T-helper 17 cell (primary cell): ENCODE results near the gene MYH14. TPM values are rescaled to one million over a fixed set of nuclear protein-coding genes. Genes with fewer than 3 reads are reported as not detected.

ENCODE experiments used
- ATAC-seq: fragments of 150-1000 bp; cut with Tn5 transposase; 2 replicates; pipeline ENCODE4 v1.10.0; 2021; ENCODE audit warnings: mild to moderate bottlenecking, moderate library complexity
- DNase-seq, 3 donors: peaks; one replicate each; pipeline versions ENCODE4 v3.0.0 to v3.0.0-alpha.2; 2020 to 2021
- H3K9me3 ChIP-seq: one replicate; pipeline ENCODE4 v1.7.0; 2013; ENCODE audit warnings: low read length, mild to moderate bottlenecking; ENCODE audit not compliant: control insufficient read depth, poor library complexity, severe bottlenecking
- H3K27ac Mint-ChIP-seq: one replicate; pipeline ENCODE4 v1.8.0; 2022; ENCODE audit warnings: mild to moderate bottlenecking, moderate library complexity, mixed read lengths
- H3K27me3 Mint-ChIP-seq: one replicate; pipeline ENCODE4 v1.8.0; 2022; ENCODE audit warnings: mixed read lengths
- H3K36me3 Mint-ChIP-seq: one replicate; pipeline ENCODE4 v1.8.0; 2022; ENCODE audit warnings: low read depth, mixed read lengths
- H3K4me1 Mint-ChIP-seq: one replicate; pipeline ENCODE4 v1.8.0; 2022; ENCODE audit warnings: mild to moderate bottlenecking, mixed read lengths
- H3K4me3 Mint-ChIP-seq: one replicate; pipeline ENCODE4 v1.8.0; 2022; ENCODE audit warnings: mild to moderate bottlenecking, moderate library complexity, mixed read lengths
- total RNA-seq, 4 donors: library from RNA in 2 of 4; stranded (reverse) in 2 of 4; gene quantifications; one replicate each; pipeline ENCODE4 v1.2.3 and lab custom pipeline; 2022 to 2026

The MYH14 gene
- total RNA-seq, 2 donors from 2014 or later, result not detected

DNA sequence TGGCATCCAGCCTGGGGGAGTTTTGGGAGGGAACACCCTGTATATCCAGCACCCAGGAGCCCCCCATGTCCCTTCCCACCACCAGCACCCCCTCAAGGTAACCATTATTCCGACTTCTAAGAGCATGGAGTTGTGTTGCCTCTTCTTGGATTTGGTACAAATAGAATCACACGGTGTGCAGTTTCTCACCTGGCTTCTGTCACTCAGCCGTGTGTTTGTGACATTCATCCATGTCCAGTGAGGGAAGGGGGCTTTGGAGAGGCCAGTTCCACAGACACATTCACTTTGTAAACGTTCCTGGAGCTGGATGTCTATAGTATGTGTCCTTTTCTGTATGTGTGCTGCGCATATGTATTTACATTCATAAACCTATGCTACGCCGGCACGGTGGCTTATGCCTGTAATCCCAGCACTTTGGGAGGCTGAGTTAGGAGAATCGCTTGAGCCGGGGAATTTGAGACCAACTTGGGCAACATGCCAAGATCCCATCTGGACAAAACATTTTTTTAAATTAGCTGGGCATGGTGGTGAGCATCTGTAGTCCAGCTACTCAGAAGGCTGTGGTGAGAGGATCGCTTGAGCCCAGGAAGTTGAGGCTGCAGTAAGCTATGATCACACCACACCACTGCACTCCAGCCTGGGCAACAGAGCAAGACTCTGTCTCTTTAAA is 36.6 kb downstream of the MYH14 start:
- peaks cover 36% of the 10 kb centered on the region for H3K27me3 Mint-ChIP-seq

DNA sequence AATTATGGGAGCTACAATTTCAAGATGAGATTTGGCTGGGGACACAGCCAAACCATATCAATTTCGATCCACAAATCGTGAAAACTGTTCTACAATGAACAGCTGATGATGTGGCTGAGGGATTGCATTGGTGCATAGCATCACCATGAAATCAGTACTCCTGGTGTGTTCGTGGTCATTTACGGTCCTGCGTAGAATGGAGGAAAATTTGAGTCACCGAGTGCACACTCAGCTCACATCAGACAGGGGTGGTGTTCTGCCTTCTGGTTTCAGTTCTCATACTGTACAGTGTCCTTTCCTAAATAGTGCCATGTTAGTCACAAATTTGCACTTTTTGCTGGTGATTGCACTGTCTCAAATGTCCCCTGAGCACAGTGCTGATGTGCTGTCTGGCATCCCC is 39.2 kb downstream of the MYH14 start:
- H3K27ac Mint-ChIP-seq, result no peak overlapping the region
- H3K4me3 Mint-ChIP-seq, result no peak overlapping the region
- H3K27me3 Mint-ChIP-seq, result peaks cover 36% of the 10 kb centered on the region
- no peaks in the 10 kb centered on the region for H3K9me3 ChIP-seq
- DNase-seq (no peak), ATAC-seq (no peak)
- peaks cover 3% of the 10 kb centered on the region for H3K36me3 Mint-ChIP-seq
- no peaks in the 10 kb centered on the region for H3K4me1 Mint-ChIP-seq

More for the DNA sequence above, 36.6 kb downstream of the MYH14 start:
- ATAC-seq (no peak), DNase-seq (no peak)
- no peaks in the 10 kb centered on the region for H3K9me3 ChIP-seq
- Mint-ChIP-seq H3K36me3 (peaks cover 3% of the 10 kb centered on the region), H3K4me3 (no peak overlapping the region), H3K4me1 (no peaks in the 10 kb centered on the region), H3K27ac (peak overlapping the region; percentile 43)

DNA sequence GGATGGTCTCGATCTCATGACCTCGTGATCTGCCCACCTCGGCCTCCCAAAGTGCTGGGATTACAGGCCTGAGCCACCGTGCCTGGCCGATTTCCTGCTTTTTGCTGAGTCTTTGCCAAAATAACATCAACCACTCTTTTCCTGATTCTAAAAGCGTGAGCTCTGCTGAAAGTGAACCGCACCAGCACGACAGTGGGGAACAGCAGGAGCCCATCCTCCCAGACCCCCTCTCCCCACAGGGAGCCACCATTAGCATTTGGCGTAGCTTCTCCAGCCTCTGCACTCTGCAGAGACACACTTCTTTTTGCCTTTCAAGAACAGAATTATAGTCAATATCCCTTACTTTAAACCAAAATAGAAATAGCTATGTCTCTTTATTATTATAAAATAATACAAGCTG is 41.3 kb downstream of the MYH14 start:
- Mint-ChIP-seq H3K27me3 (peaks cover 32% of the 10 kb centered on the region), H3K27ac (no peak overlapping the region), H3K4me1 (no peaks in the 10 kb centered on the region), H3K36me3 (peaks cover 2% of the 10 kb centered on the region), H3K4me3 (no peak overlapping the region)
- ATAC-seq (no peak), DNase-seq (no peak)
- no peaks in the 10 kb centered on the region for H3K9me3 ChIP-seq

DNA sequence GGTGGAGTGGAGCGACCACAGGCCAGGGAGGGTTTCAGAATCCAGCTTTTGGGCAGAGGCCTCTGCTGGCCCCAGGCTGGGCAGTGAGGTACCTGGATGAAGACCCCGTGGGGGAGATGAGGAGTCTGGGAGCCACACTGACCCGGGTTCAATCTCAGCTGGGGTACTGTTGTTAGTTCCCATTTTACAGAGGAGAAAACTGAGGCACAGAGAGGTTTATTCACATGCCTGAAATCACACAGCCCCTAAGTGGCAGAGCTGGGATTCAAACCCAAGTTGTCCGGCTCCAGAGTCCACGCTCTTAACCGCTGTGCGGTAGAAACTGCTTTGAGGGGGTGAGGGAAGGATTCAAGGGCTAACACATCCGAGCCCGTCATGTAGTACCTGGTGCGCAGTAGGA is 45.0 kb downstream of the MYH14 start:
- H3K36me3 Mint-ChIP-seq, result no peaks in the 10 kb centered on the region
- peaks cover 3% of the 10 kb centered on the region for H3K9me3 ChIP-seq
- DNase-seq (no peak), ATAC-seq (no peak)
- H3K4me1 Mint-ChIP-seq, result no peaks in the 10 kb centered on the region
- H3K27ac Mint-ChIP-seq, result no peak overlapping the region
- peaks cover 45% of the 10 kb centered on the region for H3K27me3 Mint-ChIP-seq
- no peak overlapping the region for H3K4me3 Mint-ChIP-seq

DNA sequence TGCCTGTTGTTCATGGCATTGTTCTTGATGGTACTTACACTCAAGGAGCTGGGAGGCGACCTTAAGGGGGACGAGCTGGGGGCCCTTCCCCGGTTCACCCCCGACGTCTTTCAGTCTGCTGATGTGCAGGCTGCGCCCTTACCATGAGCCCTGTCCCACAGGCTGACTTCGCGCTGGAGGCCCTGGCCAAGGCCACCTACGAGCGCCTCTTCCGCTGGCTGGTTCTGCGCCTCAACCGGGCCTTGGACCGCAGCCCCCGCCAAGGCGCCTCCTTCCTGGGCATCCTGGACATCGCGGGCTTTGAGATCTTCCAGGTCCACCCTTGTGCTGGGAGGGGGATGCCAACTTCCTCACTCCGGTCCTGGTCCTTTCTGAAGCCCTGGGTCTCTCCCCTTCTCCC is 45.4 kb downstream of the MYH14 start:
- no peak for ATAC-seq
- Mint-ChIP-seq H3K4me1 (no peaks in the 10 kb centered on the region), H3K27ac (no peak overlapping the region), H3K36me3 (no peaks in the 10 kb centered on the region), H3K27me3 (peaks cover 45% of the 10 kb centered on the region), H3K4me3 (no peak overlapping the region)
- DNase-seq, result no peak
- H3K9me3 ChIP-seq, result peaks cover 3% of the 10 kb centered on the region

DNA sequence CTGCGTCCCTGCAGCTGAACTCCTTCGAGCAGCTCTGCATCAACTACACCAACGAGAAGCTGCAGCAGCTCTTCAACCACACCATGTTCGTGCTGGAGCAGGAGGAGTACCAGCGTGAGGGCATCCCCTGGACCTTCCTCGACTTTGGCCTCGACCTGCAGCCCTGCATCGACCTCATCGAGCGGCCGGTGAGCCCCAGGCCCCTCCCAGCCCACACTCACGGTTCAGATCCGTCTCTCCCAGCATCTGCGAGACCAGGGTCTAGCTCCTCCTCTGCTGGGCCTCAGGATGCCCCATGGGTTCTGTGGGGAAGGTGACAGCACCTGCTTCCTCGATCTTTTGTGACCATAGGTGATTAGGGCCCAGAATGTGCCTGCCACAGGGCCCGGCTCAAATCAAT is 46.2 kb downstream of the MYH14 start:
- no peak overlapping the region for H3K4me3 Mint-ChIP-seq
- DNase-seq (no peak), ATAC-seq (no peak)
- peaks cover 3% of the 10 kb centered on the region for H3K9me3 ChIP-seq
- H3K4me1 Mint-ChIP-seq, result no peaks in the 10 kb centered on the region
- H3K36me3 Mint-ChIP-seq, result peaks cover 2% of the 10 kb centered on the region
- H3K27ac Mint-ChIP-seq, result no peak overlapping the region
- H3K27me3 Mint-ChIP-seq, result peaks cover 42% of the 10 kb centered on the region

DNA sequence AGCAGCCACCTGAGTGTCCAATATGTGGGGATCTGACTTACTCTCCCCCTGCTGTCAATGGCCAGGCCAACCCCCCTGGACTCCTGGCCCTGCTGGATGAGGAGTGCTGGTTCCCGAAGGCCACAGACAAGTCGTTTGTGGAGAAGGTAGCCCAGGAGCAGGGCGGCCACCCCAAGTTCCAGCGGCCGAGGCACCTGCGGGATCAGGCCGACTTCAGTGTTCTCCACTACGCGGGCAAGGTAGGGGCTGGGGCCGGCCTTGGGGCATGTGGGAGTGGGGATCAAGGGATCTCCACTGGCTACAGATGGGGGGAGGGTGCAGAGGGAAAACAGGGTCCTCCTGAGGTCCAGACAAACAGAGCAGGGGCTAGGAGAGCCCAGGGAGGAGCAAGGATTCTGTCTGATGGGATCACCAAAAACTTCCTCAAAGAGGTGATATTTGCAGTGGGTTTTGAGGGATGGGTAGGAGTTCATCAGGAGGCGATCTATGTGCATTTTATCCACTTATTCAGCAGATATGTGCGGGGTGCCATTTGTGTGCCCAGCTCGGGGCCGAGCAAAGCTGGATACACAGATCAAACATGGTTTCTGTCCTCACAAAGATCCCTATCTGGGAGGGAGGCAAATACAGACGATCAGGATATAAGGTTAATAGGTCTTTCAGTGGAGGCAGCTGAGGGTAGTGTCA is 47.2 kb downstream of the MYH14 start:
- no peaks in the 10 kb centered on the region for H3K4me1 Mint-ChIP-seq
- H3K27me3 Mint-ChIP-seq, result peaks cover 40% of the 10 kb centered on the region
- H3K4me3 Mint-ChIP-seq, result no peak overlapping the region
- H3K36me3 Mint-ChIP-seq, result peaks cover 2% of the 10 kb centered on the region
- no peak for ATAC-seq
- H3K27ac Mint-ChIP-seq, result no peak overlapping the region
- DNase-seq, result no peak
- peaks cover 3% of the 10 kb centered on the region for H3K9me3 ChIP-seq

DNA sequence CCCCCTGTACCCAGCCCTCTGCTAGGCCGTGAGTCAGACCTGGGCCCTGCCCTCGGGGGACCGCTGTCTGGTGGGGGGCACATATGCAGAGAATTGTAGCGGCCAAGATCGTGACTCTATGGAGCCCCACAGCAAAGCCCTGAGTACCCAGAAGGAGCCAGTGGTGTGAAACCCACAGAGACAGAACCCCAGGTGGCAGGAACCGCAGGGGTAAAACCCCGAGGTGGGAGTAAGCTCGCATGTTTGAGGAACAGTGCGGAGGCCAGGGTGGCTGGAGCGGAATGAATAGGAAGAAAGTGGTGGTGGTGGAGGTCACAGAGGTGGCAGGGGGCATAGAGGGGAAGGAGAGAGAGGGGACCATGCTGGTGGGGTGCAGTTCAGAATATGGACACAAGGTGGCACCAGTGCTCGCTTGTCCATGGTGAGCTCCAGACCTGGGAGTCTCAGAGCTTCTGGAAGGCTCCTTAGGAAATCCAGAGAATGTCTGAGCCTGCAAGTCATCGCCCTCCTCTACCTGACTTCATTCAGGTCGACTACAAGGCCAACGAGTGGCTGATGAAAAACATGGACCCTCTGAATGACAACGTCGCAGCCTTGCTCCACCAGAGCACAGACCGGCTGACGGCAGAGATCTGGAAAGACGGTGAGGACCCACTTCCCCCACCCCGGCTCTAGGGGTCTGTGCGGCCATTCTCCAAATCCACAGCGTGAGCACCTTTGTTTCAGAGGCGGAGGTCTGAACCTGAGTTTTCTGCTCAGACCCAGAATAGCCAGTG is 48.9 kb downstream of the MYH14 start:
- no peak for ATAC-seq
- DNase-seq, result no peak
- H3K9me3 ChIP-seq, result peaks cover 3% of the 10 kb centered on the region
- Mint-ChIP-seq H3K27me3 (peaks cover 34% of the 10 kb centered on the region), H3K27ac (no peak overlapping the region), H3K36me3 (peaks cover 2% of the 10 kb centered on the region), H3K4me1 (no peaks in the 10 kb centered on the region), H3K4me3 (no peak overlapping the region)

DNA sequence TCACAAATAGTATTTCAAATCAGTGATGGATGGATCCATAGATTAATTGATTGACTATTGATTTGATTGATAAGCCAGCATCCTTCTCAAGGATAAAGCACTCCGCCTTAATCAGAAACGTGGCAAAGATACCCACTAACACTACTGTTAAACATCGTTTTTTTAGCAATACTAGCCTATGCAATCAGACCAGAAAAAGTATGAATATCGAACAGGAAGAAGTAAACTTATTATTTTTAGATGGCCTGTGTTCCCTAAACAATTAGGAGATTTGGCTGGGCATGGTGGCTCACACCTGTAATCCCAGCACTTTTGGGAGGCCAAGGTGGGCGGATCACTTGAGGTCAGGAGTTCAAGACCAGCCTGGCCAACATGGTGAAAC is 49.5 kb downstream of the MYH14 start:
- H3K27ac Mint-ChIP-seq, result no peak overlapping the region
- peaks cover 2% of the 10 kb centered on the region for H3K36me3 Mint-ChIP-seq
- no peak overlapping the region for H3K4me3 Mint-ChIP-seq
- peaks cover 29% of the 10 kb centered on the region for H3K27me3 Mint-ChIP-seq
- DNase-seq, result no peak
- H3K4me1 Mint-ChIP-seq, result no peaks in the 10 kb centered on the region
- no peak for ATAC-seq
- peaks cover 3% of the 10 kb centered on the region for H3K9me3 ChIP-seq

DNA sequence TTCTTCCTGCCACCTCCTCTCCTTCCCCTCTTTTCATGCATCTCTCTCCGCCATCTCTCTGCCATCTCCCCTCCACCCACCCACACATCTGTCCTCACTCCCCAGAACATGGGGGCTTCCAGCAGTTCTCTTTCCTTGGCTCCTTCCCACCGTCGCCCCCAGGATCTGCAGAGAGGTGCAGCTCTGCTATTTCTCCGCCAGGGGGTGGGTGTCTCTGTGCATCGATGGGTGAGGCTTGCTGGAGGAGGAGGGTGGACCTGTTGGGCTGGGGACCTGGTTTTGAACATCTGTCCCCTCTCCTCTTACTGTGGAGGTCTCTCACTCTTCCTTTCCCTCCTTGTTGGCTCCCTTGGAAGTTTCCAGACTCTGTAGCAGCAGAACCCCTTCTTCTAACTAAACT is 51.7 kb downstream of the MYH14 start:
- H3K4me3 Mint-ChIP-seq, result no peak overlapping the region
- peaks cover 3% of the 10 kb centered on the region for H3K9me3 ChIP-seq
- no peak overlapping the region for H3K27ac Mint-ChIP-seq
- ATAC-seq (no peak), DNase-seq (no peak)
- peaks cover 2% of the 10 kb centered on the region for H3K36me3 Mint-ChIP-seq
- peaks cover 15% of the 10 kb centered on the region for H3K27me3 Mint-ChIP-seq
- no peaks in the 10 kb centered on the region for H3K4me1 Mint-ChIP-seq

DNA sequence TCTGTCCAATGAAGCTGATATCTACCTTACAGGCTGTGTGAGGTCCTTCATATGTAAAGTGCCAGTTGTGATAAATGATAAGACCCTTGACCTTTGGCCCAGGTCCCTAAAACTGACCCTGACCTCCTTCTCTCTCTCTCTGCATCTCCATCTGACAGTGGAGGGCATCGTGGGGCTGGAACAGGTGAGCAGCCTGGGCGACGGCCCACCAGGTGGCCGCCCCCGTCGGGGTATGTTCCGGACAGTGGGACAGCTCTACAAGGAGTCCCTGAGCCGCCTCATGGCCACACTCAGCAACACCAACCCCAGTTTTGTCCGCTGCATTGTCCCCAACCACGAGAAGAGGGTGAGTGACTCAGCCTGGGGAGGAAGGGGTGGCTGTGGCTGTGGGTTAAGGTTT is 53.7 kb downstream of the MYH14 start:
- DNase-seq (no peak), ATAC-seq (no peak)
- Mint-ChIP-seq H3K36me3 (peaks cover 2% of the 10 kb centered on the region), H3K27ac (no peak overlapping the region), H3K4me1 (no peaks in the 10 kb centered on the region), H3K4me3 (no peak overlapping the region), H3K27me3 (peaks cover 5% of the 10 kb centered on the region)
- H3K9me3 ChIP-seq, result peaks cover 3% of the 10 kb centered on the region

DNA sequence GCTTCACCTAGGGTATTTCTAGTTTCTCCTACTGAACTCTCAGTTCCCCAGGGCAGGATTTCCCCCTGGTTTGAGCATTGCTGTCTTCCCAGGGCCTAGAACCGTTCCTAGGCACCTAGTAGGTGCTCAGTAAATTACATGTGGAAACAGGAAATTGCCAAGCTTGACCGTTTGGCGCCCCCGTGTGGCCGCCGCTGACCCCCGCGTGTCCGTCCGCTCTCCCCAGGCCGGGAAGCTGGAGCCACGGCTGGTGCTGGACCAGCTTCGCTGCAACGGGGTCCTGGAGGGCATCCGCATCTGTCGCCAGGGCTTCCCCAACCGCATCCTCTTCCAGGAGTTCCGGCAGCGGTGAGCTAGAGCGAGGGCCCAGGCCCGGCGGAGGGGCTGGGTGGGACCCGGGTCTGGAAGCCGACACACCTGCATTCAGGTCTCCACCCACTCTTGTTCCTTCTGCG is 55.5 kb downstream of the MYH14 start:
- no peaks in the 10 kb centered on the region for H3K9me3 ChIP-seq
- Mint-ChIP-seq H3K4me1 (no peaks in the 10 kb centered on the region), H3K36me3 (peaks cover 2% of the 10 kb centered on the region), H3K27me3 (peaks cover 4% of the 10 kb centered on the region), H3K4me3 (no peak overlapping the region), H3K27ac (no peak overlapping the region)
- no peak for DNase-seq
- ATAC-seq, result no peak

DNA sequence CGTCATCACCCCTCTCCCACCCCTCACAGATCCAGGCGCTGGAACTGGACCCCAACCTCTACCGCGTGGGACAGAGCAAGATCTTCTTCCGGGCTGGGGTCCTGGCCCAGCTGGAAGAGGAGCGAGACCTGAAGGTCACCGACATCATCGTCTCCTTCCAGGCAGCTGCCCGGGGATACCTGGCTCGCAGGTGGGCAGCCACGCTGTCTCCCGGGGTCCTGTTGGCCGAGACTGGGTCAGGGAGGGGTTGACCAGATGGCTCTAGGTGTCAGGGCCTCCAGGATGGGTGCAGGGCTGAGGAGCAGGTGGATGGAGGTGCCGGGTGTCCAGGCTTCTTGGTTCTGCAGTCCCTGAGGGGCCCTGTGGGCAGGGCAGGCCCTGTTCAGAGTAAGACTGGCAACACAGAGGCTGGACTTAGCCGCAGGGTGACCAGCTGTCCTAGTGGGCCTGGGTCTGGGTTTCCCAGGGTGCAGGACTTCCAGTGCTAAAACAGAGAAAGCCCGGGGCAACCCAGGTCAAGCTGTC is 58.1 kb downstream of the MYH14 start:
- no peak overlapping the region for H3K4me3 Mint-ChIP-seq
- peaks cover 22% of the 10 kb centered on the region for H3K27me3 Mint-ChIP-seq
- H3K27ac Mint-ChIP-seq, result no peak overlapping the region

More for the DNA sequence above, 58.1 kb downstream of the MYH14 start:
- peaks cover 3% of the 10 kb centered on the region for H3K4me1 Mint-ChIP-seq
- DNase-seq, result no peak
- no peaks in the 10 kb centered on the region for H3K9me3 ChIP-seq
- no peaks in the 10 kb centered on the region for H3K36me3 Mint-ChIP-seq
- no peak for ATAC-seq
